ENCODE measurements around the gene ANXA10. TPM values are rescaled to one million over a fixed set of nuclear protein-coding genes. Genes with fewer than 3 reads are reported as not detected.

ANXA10 gene, protein sequence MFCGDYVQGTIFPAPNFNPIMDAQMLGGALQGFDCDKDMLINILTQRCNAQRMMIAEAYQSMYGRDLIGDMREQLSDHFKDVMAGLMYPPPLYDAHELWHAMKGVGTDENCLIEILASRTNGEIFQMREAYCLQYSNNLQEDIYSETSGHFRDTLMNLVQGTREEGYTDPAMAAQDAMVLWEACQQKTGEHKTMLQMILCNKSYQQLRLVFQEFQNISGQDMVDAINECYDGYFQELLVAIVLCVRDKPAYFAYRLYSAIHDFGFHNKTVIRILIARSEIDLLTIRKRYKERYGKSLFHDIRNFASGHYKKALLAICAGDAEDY
- total RNA-seq: not detected in 2 replicates

DNA sequence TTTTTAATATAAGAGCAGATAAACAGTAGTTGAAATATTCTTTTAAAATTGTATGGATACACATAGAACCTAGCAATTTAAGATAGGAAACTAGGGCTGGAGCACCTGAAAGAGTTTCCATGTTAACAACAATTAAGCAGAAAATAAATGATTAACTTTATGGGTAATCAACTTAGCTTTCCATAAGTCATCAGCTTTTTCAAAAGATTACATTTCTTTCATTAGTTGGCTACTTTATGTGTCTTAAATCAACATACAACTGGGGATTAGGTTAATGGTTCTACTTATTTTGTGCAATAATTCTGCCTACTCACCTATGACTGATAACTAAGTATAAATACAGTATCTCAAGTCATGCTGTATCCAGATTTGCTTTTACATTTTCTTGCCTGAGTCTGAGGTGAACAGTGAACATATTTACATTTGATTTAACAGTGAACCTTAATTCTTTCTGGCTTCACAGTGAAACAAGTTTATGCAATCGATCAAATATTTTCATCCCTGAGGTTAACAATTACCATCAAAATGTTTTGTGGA is at the start of gene ANXA10:
TSS of gene ANXA10 (plus strand) at position 362 of the 537 bp plus-strand sequence. CDS start at position 526, 164 bp downstream.
- TF ChIP-seq, protein P1, sequence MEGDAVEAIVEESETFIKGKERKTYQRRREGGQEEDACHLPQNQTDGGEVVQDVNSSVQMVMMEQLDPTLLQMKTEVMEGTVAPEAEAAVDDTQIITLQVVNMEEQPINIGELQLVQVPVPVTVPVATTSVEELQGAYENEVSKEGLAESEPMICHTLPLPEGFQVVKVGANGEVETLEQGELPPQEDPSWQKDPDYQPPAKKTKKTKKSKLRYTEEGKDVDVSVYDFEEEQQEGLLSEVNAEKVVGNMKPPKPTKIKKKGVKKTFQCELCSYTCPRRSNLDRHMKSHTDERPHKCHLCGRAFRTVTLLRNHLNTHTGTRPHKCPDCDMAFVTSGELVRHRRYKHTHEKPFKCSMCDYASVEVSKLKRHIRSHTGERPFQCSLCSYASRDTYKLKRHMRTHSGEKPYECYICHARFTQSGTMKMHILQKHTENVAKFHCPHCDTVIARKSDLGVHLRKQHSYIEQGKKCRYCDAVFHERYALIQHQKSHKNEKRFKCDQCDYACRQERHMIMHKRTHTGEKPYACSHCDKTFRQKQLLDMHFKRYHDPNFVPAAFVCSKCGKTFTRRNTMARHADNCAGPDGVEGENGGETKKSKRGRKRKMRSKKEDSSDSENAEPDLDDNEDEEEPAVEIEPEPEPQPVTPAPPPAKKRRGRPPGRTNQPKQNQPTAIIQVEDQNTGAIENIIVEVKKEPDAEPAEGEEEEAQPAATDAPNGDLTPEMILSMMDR (IDR thresholded peaks at IDR 0.05; ENCODE audit: insufficient read depth, low read length, poor library complexity, severe bottlenecking): no peak
- Histone ChIP-seq H3K27me3 (ENCODE audit: control insufficient read depth, insufficient read depth, low read length) (no peaks in the 10 kb centered on the region), H3K4me3 (ENCODE audit: low read depth, low read length) (no peak within 1 kb of the TSS), H3K36me3 (ENCODE audit: control insufficient read depth, insufficient read depth, low read length) (no peaks in the 10 kb centered on the region)
- DNase-seq (ENCODE audit: low read depth): no peak

DNA sequence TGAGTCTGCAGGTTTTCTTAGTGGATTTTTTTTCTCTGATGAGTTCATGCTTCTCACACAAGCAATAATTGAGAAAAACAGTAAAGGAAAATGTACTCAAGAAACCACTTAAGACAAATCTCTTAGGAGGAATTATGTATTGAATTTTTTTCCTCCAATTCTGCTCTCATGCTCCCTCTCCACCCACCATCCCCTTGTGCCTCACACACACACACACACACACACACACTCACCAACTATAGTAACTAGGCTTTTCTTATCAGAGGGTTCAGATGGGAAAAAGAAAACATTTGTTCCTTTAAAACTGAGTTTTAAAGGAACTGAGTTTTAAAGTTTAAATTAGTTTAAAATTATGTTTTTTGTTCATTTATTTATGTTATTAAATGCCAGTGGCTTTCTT is 47.0 kb upstream of the ANXA10 start:
- H3K36me3 ChIP-seq (ENCODE audit: control insufficient read depth, insufficient read depth, low read length): no peaks in the 10 kb centered on the region
- TF ChIP-seq, protein P1 (IDR thresholded peaks at IDR 0.05; ENCODE audit: insufficient read depth, low read length, poor library complexity, severe bottlenecking): no peak

DNA sequence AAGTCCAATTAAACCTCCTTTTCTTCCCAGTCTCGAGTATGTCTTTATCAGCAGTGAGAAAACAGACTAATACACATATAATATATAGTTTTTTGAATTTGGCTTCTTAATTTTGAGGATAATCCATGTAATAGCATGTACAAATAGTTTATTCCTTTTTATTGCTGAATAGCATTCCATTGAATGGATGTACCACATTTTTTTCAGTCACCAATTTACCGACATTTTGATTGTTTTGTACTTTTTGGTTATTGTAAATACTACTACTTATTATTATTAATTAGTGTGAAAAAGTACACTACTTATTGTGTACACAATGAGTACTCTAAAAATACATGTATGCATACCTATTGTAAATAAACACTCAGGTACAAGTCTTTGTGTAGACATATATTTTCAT is 42.3 kb upstream of the ANXA10 start:
- TF ChIP-seq, protein P1 (IDR thresholded peaks at IDR 0.05; ENCODE audit: insufficient read depth, low read length, poor library complexity, severe bottlenecking): no peak
- no peak for DNase-seq (ENCODE audit: low read depth)
- no peaks in the 10 kb centered on the region for H3K27me3 ChIP-seq (ENCODE audit: control insufficient read depth, insufficient read depth, low read length)
- H3K36me3 ChIP-seq (ENCODE audit: control insufficient read depth, insufficient read depth, low read length): no peaks in the 10 kb centered on the region
- no peak overlapping the region for H3K4me3 ChIP-seq (ENCODE audit: low read depth, low read length)

More for the DNA sequence above, 47.0 kb upstream of the ANXA10 start:
- H3K27me3 ChIP-seq (ENCODE audit: control insufficient read depth, insufficient read depth, low read length): no peaks in the 10 kb centered on the region
- DNase-seq (ENCODE audit: low read depth): no peak
- H3K4me3 ChIP-seq (ENCODE audit: low read depth, low read length): no peak overlapping the region

DNA sequence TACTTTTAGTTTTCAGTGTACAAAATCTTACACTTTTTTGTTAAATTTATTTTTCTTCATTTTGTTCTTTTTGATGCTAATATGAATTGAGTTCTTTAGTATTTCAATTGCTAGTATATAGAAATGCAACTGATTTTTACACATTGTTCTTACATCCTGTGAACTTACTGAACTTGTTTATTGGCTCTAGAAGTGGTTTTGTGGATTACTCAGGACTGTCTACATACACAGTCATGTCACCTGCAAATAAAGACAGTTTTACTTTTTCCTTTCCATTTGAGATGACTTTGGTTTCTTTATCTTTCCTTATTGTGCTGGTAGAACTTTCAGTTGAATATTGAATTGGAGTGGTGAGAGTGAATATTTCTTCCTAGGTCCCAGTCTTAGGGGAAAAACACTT is 40.8 kb upstream of the ANXA10 start:
- Histone ChIP-seq H3K4me3 (ENCODE audit: low read depth, low read length) (no peak overlapping the region), H3K27me3 (ENCODE audit: control insufficient read depth, insufficient read depth, low read length) (no peaks in the 10 kb centered on the region), H3K36me3 (ENCODE audit: control insufficient read depth, insufficient read depth, low read length) (no peaks in the 10 kb centered on the region)
- no peak for DNase-seq (ENCODE audit: low read depth)
- TF ChIP-seq, protein P1 (IDR thresholded peaks at IDR 0.05; ENCODE audit: insufficient read depth, low read length, poor library complexity, severe bottlenecking): no peak

DNA sequence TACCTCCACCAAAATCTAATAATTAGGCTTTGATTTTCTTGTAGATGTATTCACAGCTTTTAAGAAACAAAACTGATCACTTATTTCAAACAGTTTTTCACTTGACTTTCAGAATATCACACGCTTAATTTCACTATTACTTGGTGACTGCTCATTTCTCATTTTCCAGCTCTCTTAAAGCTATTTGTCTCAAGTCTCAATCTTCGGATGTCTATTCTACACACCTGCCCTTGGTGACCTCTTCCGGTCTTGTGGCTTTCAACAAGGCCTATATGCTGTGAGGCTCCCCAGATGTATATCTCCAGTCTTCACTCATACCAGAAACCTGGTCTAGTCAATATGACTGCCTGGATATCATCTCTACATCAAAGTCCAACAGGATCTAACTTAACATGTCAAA is 34.9 kb upstream of the ANXA10 start:
- DNase-seq (ENCODE audit: low read depth): no peak
- TF ChIP-seq, protein P1 (IDR thresholded peaks at IDR 0.05; ENCODE audit: insufficient read depth, low read length, poor library complexity, severe bottlenecking): no peak
- Histone ChIP-seq H3K36me3 (ENCODE audit: control insufficient read depth, insufficient read depth, low read length) (no peaks in the 10 kb centered on the region), H3K27me3 (ENCODE audit: control insufficient read depth, insufficient read depth, low read length) (no peaks in the 10 kb centered on the region), H3K4me3 (ENCODE audit: low read depth, low read length) (no peak overlapping the region)
